H1 (cell line): ENCODE measurements around the gene PIK3C2G. TPM values are rescaled to one million over a fixed set of nuclear protein-coding genes. Genes with fewer than 3 reads are reported as not detected.

Experiments used
- HDAC2 ChIP-seq, 2 experiments: fragments of 300-600 bp in 1 of 2; sonication (generic) in 1 of 2; IDR thresholded peaks; 2 replicates each; pipeline ENCODE4 v1.6.1; 2011 to 2012; ENCODE audit warnings: low read depth in 2 of 2, low read length in 2 of 2, mild to moderate bottlenecking in 2 of 2, moderate library complexity in 2 of 2, borderline replicate concordance in 1 of 2, inconsistent platforms in 1 of 2
- polyA plus RNA-seq, 7 experiments: library from polyadenylated mRNA; depleted of rRNA in 3 of 7; stranded (reverse) in 5 of 7; unstranded in 2 of 7; fragments of >200 nt in 5 of 7; fragments of 200-250 nt in 2 of 7; gene quantifications; 1 replicate in 5 of 7; 2 replicates in 1 of 7; 4 replicates in 1 of 7; pipeline versions ENCODE4 v1.2.1 to v1.2.3, GENCODE V29; 2011 to 2013; ENCODE audit warnings: missing spikeins in 2 of 7, mixed read lengths in 2 of 7
- total RNA-seq: library from RNA; stranded (reverse); fragmentation: NEBNext Ultra II Directional; extraction: Animal tissue kit (Norgen Biotek cat#: 25700); gene quantifications from 2 replicates; pipeline ENCODE4 v1.2.1, GENCODE V29; 2021

Gene PIK3C2G
- total and polyA plus RNA-seq, 2 of the 8 experiments (the other 6 are each of a cell fraction or from before 2014, with no cell fraction given): not detected

- no peak for TF ChIP-seq HDAC2 (IDR thresholded peaks at IDR 0.05; ENCODE audit: borderline replicate concordance in 1 of 2, low read depth in 2 of 2, low read length in 2 of 2)
These were observed 368.6 kb downstream of the PIK3C2G start (continued) for GRCh38 chr12:18629916-18630315.
